Sigmoid colon (tissue), 4 donors: Measurements from ENCODE around the gene SPON1.

Experiments used
- EP300 ChIP-seq, 4 donors: sonication (generic); formaldehyde crosslinking; IDR thresholded peaks; one replicate each; pipeline ENCODE4 v1.6.1; 2017; ENCODE audit warnings: antibody characterized with exemption in 4 of 4
- POLR2A ChIP-seq, 2 donors: fragments of 450-650 bp; IDR thresholded peaks; one replicate each; pipeline ENCODE4 v1.6.1; 2016; ENCODE audit warnings: antibody characterized with exemption in 2 of 2, mild to moderate bottlenecking in 2 of 2, moderate library complexity in 2 of 2
- POLR2AphosphoS5 ChIP-seq, 4 donors: sonication (generic); formaldehyde crosslinking; IDR thresholded peaks; one replicate each; pipeline ENCODE4 v1.6.1; 2017; ENCODE audit warnings: antibody characterized with exemption in 4 of 4

- no peak for TF ChIP-seq EP300 (IDR thresholded peaks at IDR 0.05)
- no peak for TF ChIP-seq POLR2AphosphoS5 (IDR thresholded peaks at IDR 0.05)
- TF ChIP-seq POLR2A (IDR thresholded peaks at IDR 0.05), result no peak
Observed at GRCh38 chr11:14261066-14261465, 298.5 kb downstream of the SPON1 start.
